ENCODE data around the gene DPF3.

GRCh38 chr14:72652179-72652578 is 241.7 kb downstream of the DPF3 start:
- TF ChIP-seq ZNF362 (CRISPR knock-in tag; IDR thresholded peaks at IDR 0.05; ENCODE audit: borderline replicate concordance) (no peak), ZNF260 (CRISPR knock-in tag; IDR thresholded peaks at IDR 0.05; ENCODE audit: borderline replicate concordance, low read depth) (no peak), ZBTB20 (CRISPR knock-in tag; IDR thresholded peaks at IDR 0.05; ENCODE audit: borderline replicate concordance, low read depth) (no peak), ZNF10 (CRISPR knock-in tag; IDR thresholded peaks at IDR 0.05; ENCODE audit: borderline replicate concordance, low read depth) (no peak), FOXK2 (IDR thresholded peaks at IDR 0.05) (no peak), ZNF570 (CRISPR knock-in tag; IDR thresholded peaks at IDR 0.05; ENCODE audit: borderline replicate concordance) (no peak), ZNF350 (CRISPR knock-in tag; IDR thresholded peaks at IDR 0.05; ENCODE audit: borderline replicate concordance, low read depth) (no peak), PATZ1 (CRISPR knock-in tag; IDR thresholded peaks at IDR 0.05) (no peak), REST (IDR thresholded peaks at IDR 0.05; ENCODE audit: borderline replicate concordance in 1 of 2, low read depth in 1 of 2, low read length in 2 of 2) (no peak)
